ENCODE measurements around the gene GEMIN4.

Gene GEMIN4

DNA sequence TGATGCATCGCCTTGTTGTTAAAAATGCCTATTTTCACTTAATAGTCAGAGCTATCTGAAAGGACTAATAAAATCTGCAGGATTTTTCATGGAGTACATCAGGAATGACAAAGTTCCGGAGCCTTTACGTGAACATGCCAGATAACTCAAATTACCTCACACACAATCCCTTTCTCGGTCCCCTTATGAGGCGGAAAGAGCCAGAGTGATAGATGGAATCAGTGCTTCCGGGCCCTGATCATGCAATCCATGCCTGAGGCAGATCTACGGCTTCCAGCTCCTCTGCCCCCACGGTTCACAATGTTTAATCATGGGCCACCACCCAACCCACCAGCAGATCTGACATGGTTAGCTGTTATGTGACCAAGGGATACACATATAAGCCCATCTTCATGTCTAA lies 54.4 kb downstream of the GEMIN4 start:
- Histone ChIP-seq H3K9me3 (ENCODE audit: control extremely low read depth in 1 of 5, control insufficient read depth in 4 of 5, insufficient read depth in 2 of 5, low read depth in 1 of 5, low read length in 4 of 5) (no peaks in the 10 kb centered on the region), H3K4me1 (ENCODE audit: control extremely low read depth in 1 of 4, control insufficient read depth in 4 of 4, insufficient read depth in 4 of 4, low read length in 3 of 4) (no peaks in the 10 kb centered on the region), H3K36me3 (ENCODE audit: control insufficient read depth in 4 of 4, insufficient read depth in 4 of 4, low read length in 3 of 4) (peaks cover 17 to 52% (median 30%) of the 10 kb centered on the region in 4 experiments), H3K27ac (ENCODE audit: insufficient read depth in 1 of 2, low read depth in 1 of 2, low read length in 2 of 2, poor library complexity in 1 of 2, severe bottlenecking in 2 of 2) (no peak overlapping the region), H3K27me3 (replicated peaks in 2 of 5; ENCODE audit: control insufficient read depth in 4 of 5, insufficient read depth in 5 of 5, low read length in 4 of 5) (no peaks in the 10 kb centered on the region), H3K4me3 (ENCODE audit: control insufficient read depth in 1 of 7, extremely low read depth in 1 of 7, insufficient read depth in 4 of 7, low read depth in 2 of 7, low read length in 6 of 7) (no peak overlapping the region)
- POLR2A ChIA-PET = no interaction called here
- WGBS (ENCODE audit: insufficient coverage) = 98% methylated on average over 7 of the region's 8 CpGs
- DNase-seq = no peak
- CTCF ChIA-PET = interaction anchor here (0.6 to 4.0 kb wide), 6 partner anchors 8 to 291 kb away, joined by 3 to 25 read pairs (median 3); partner anchors contain the start of gene VPS53

DNA sequence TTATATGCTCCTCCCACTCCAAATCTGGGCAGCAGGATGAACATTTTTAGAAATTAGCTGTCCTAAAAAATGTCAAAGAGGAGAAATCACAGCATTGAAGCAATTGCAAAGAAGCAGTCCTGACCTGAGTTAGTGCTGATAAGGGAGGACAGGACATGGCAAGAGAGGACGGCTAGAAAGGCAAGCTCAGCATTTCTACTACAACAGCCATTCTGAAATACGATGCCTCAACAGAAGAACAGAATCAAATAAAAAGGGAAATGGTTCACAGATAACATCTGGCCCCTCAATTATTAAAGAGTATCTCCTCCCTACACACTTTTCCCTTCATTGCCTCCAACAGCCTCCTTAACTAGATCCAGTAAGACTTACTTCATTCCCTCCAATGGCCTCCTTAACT lies 55.7 kb downstream of the GEMIN4 start:
- ChIA-PET CTCF (interaction anchor here (1.2 to 1.8 kb wide), 3 partner anchors 8 to 532 kb away, joined by 3 to 4 read pairs (median 3); no protein-coding TSS in a partner anchor), POLR2A (no interaction called here)
- DNase-seq = no peak

More for the DNA sequence above, 55.7 kb downstream of the GEMIN4 start:
- Histone ChIP-seq H3K9me3 (ENCODE audit: control extremely low read depth in 1 of 5, control insufficient read depth in 4 of 5, insufficient read depth in 2 of 5, low read depth in 1 of 5, low read length in 4 of 5) (no peaks in the 10 kb centered on the region), H3K36me3 (ENCODE audit: control insufficient read depth in 4 of 4, insufficient read depth in 4 of 4, low read length in 3 of 4) (peaks cover 19 to 60% (median 34%) of the 10 kb centered on the region in 4 experiments), H3K4me3 (ENCODE audit: control insufficient read depth in 1 of 7, extremely low read depth in 1 of 7, insufficient read depth in 4 of 7, low read depth in 2 of 7, low read length in 6 of 7) (no peak overlapping the region), H3K4me1 (ENCODE audit: control extremely low read depth in 1 of 4, control insufficient read depth in 4 of 4, insufficient read depth in 4 of 4, low read length in 3 of 4) (no peaks in the 10 kb centered on the region), H3K27ac (ENCODE audit: insufficient read depth in 1 of 2, low read depth in 1 of 2, low read length in 2 of 2, poor library complexity in 1 of 2, severe bottlenecking in 2 of 2) (no peak overlapping the region), H3K27me3 (replicated peaks in 2 of 5; ENCODE audit: control insufficient read depth in 4 of 5, insufficient read depth in 5 of 5, low read length in 4 of 5) (no peaks in the 10 kb centered on the region)
- WGBS (ENCODE audit: insufficient coverage) = no CpG with 5 or more reads among the region's 2 CpGs
